CD4-positive, CD25-positive, alpha-beta regulatory T cell (primary cell): Measurements from ENCODE around the gene TBATA. TPM values are rescaled to one million over a fixed set of nuclear protein-coding genes. Genes with fewer than 3 reads are reported as not detected.

ENCODE experiments used
- ATAC-seq, 2 donors: fragments of 150-1000 bp; cut with Tn5 transposase; one replicate each; pipeline ENCODE4 v1.10.0; 2021; ENCODE audit warnings: low read depth in 2 of 2, moderate number of reproducible peaks in 2 of 2, moderate library complexity in 1 of 2
- DNase-seq, 3 donors: peaks; one replicate each; pipeline versions ENCODE4 v3.0.0 to v3.0.0-alpha.2; 2012 to 2022; ENCODE audit warnings: mixed read lengths in 1 of 3
- H3K27ac ChIP-seq: one replicate; pipeline ENCODE4 v1.7.0; 2013; ENCODE audit warnings: mild to moderate bottlenecking, low read length; ENCODE audit not compliant: insufficient read depth, poor library complexity, severe bottlenecking
- H3K27me3 ChIP-seq: one replicate; pipeline ENCODE4 v1.7.0; 2013; ENCODE audit warnings: low read length; ENCODE audit not compliant: control insufficient read depth, insufficient read depth
- H3K36me3 ChIP-seq: one replicate; pipeline ENCODE4 v1.7.0; 2013; ENCODE audit warnings: mild to moderate bottlenecking, low read length, moderate library complexity; ENCODE audit not compliant: control insufficient read depth, insufficient read depth
- H3K4me1 ChIP-seq: 2 replicates; pipeline ENCODE4 v1.7.0; 2013; ENCODE audit warnings: mild to moderate bottlenecking, low read length; ENCODE audit not compliant: insufficient read depth, control insufficient read depth, poor library complexity, severe bottlenecking
- H3K4me3 ChIP-seq: one replicate; pipeline ENCODE4 v1.7.0; 2013; ENCODE audit warnings: low read depth, mild to moderate bottlenecking, low read length, moderate library complexity
- H3K9me3 ChIP-seq, 2 experiments: 1 replicate in 1 of 2; 2 replicates in 1 of 2; pipeline ENCODE4 v1.7.0; 2013; ENCODE audit warnings: low read length in 2 of 2, mild to moderate bottlenecking in 1 of 2, moderate library complexity in 1 of 2; ENCODE audit not compliant: control insufficient read depth in 2 of 2
- H3K27ac Mint-ChIP-seq, 3 donors: one replicate each; pipeline ENCODE4 v1.8.0; 2020 to 2022; ENCODE audit warnings: mild to moderate bottlenecking in 3 of 3, mixed read lengths in 3 of 3, moderate library complexity in 2 of 3
- H3K27me3 Mint-ChIP-seq: one replicate; pipeline ENCODE4 v1.8.0; 2022; ENCODE audit warnings: mild to moderate bottlenecking, mixed read lengths
- H3K36me3 Mint-ChIP-seq: one replicate; pipeline ENCODE4 v1.8.0; 2020; ENCODE audit warnings: mixed read lengths
- H3K4me1 Mint-ChIP-seq, 4 donors: one replicate each; pipeline ENCODE4 v1.8.0; 2020 to 2022; ENCODE audit warnings: mixed read lengths in 4 of 4, mild to moderate bottlenecking in 1 of 4
- H3K4me3 Mint-ChIP-seq, 4 donors: one replicate each; pipeline ENCODE4 v1.8.0; 2020 to 2022; ENCODE audit warnings: mild to moderate bottlenecking in 4 of 4, mixed read lengths in 4 of 4, moderate library complexity in 3 of 4
- H3K9me3 Mint-ChIP-seq, 7 donors: one replicate each; pipeline ENCODE4 v1.8.0; 2020 to 2022; ENCODE audit warnings: mixed read lengths in 7 of 7, mild to moderate bottlenecking in 3 of 7, moderate library complexity in 2 of 7
- polyA plus RNA-seq, 4 donors: library from polyadenylated mRNA; unstranded; fragments of 300-500 nt; fragmentation: Illumina TruSeq; gene quantifications; one replicate each; pipeline ENCODE4 v1.2.3, GENCODE V29; 2021
- total RNA-seq: library from RNA; stranded (reverse); gene quantifications from one replicate; pipeline ENCODE4 v1.2.3, GENCODE V29; 2022

The TBATA gene
- total and polyA plus RNA-seq, 5 donors from 2014 or later: not detected

DNA sequence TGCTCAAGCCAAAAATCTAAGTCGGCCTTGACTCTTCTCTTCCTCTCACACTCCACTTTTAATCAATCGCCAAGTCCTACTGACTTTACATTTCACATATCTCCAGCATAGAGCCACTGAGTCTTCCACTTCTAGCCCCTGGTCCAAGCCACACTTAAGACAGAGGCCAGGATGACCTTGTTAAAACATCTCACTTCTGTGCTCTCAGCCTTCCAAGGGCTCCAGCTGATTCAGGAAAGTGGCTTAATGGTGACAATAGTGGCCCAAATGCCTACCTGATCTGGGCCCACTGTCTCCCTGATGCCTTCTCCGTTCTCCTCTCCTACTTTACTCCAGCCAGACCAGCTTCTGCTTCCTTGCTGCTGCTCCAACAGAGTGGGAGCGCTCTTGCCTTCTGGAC is 4.4 kb downstream of the TBATA start:
- ATAC-seq: no peak
- Histone ChIP-seq H3K9me3 (no peaks in the 10 kb centered on the region), H3K27ac (no peak overlapping the region), H3K4me3 (no peak overlapping the region), H3K4me1 (no peaks in the 10 kb centered on the region), H3K36me3 (no peaks in the 10 kb centered on the region), H3K27me3 (no peaks in the 10 kb centered on the region)
- Mint-ChIP-seq H3K4me1 (no peaks in the 10 kb centered on the region), H3K9me3 (no peaks in the 10 kb centered on the region), H3K36me3 (no peaks in the 10 kb centered on the region), H3K4me3 (no peak overlapping the region), H3K27me3 (peaks cover 31% of the 10 kb centered on the region), H3K27ac (no peak overlapping the region)
- no peak for DNase-seq

DNA sequence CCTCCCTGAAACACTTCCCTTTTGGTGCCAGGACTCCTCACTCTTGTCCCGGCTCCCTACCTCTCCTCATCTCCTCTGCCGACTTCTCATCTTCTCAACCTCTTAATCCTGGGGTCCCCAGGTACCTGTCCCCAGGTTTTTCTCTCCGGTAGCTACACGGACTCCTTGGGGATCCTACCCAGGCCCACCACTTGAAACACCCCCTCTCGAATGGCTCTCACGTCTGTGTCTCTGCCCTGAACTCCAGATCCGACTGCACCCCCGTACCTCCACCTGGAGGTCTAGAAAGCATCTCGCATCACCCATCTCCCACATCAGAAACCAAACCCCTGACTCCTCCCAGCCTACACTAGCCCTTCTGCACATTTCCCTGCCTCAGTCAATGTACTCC is 4.8 kb downstream of the TBATA start:
- peaks cover 30% of the 10 kb centered on the region for H3K27me3 Mint-ChIP-seq
- no peaks in the 10 kb centered on the region for H3K9me3 ChIP-seq
- no peak overlapping the region for H3K4me3 ChIP-seq
- H3K9me3 Mint-ChIP-seq: no peaks in the 10 kb centered on the region
- no peaks in the 10 kb centered on the region for H3K4me1 Mint-ChIP-seq
- H3K27me3 ChIP-seq: no peaks in the 10 kb centered on the region
- no peak overlapping the region for H3K27ac Mint-ChIP-seq
- no peak for ATAC-seq
- H3K27ac ChIP-seq: no peak overlapping the region
- no peaks in the 10 kb centered on the region for H3K36me3 ChIP-seq
- no peak overlapping the region for H3K4me3 Mint-ChIP-seq
- no peaks in the 10 kb centered on the region for H3K4me1 ChIP-seq
- H3K36me3 Mint-ChIP-seq: no peaks in the 10 kb centered on the region
- DNase-seq: no peak

DNA sequence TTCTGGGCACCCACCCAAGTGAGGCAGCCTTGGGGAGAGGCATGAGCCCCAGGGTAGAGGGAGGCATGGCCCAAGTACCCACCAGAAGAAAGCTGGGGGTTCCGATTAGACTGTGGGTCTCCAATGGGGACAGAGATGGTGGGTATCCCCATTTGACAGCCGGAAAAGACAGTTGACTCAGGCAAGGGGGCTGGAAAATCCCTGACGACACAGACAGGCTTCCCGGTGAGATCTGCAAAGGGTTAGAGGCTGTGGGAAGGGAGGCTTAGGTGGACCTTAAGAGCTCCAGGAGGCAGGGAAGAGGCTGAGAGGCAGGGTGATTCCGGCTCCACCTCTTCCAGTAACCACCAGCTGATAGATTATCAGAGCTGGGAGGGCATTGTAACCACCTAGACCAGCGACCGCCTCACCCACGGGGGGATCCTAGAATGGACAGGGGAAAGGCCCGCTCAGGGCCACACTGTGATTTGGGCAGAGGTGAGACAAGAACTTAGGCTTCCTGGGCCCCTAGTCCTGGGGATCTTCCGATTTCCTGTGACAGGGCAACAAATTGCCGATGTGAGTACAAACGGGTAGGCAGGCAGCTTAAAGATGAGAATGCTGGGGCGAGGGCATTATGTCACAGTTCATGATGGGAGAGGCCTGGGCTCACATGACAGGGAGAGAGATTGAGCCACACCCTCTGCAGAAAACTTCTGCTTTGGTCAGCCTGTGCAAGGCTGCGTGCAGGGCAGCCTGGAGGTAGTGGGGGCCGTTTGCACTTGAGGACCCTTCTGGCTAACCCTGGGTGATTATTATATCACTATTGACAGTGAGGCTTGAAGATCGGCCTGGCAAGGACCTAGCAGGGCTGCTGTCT is 5.4 kb downstream of the TBATA start:
- no peak for DNase-seq
- H3K4me1 Mint-ChIP-seq: no peaks in the 10 kb centered on the region
- H3K4me3 ChIP-seq: no peak overlapping the region
- H3K36me3 ChIP-seq: no peaks in the 10 kb centered on the region
- H3K9me3 Mint-ChIP-seq: no peaks in the 10 kb centered on the region
- H3K9me3 ChIP-seq: no peaks in the 10 kb centered on the region
- no peak overlapping the region for H3K4me3 Mint-ChIP-seq
- H3K27me3 Mint-ChIP-seq: peaks cover 30% of the 10 kb centered on the region
- no peaks in the 10 kb centered on the region for H3K27me3 ChIP-seq
- H3K27ac Mint-ChIP-seq: peak overlapping the region in 2 of 3 donors; percentile 52 to 65
- no peak overlapping the region for H3K27ac ChIP-seq
- H3K36me3 Mint-ChIP-seq: no peaks in the 10 kb centered on the region
- ATAC-seq: no peak
- H3K4me1 ChIP-seq: no peaks in the 10 kb centered on the region

GRCh38 chr10:70779088-70779487 is 6.1 kb downstream of the TBATA start:
- Mint-ChIP-seq H3K36me3 (no peaks in the 10 kb centered on the region), H3K27ac (no peak overlapping the region), H3K27me3 (peaks cover 24% of the 10 kb centered on the region), H3K4me1 (no peaks in the 10 kb centered on the region), H3K9me3 (no peaks in the 10 kb centered on the region), H3K4me3 (no peak overlapping the region)
- Histone ChIP-seq H3K9me3 (no peaks in the 10 kb centered on the region), H3K4me3 (no peak overlapping the region), H3K4me1 (no peaks in the 10 kb centered on the region), H3K27me3 (no peaks in the 10 kb centered on the region), H3K36me3 (no peaks in the 10 kb centered on the region), H3K27ac (no peak overlapping the region)
- ATAC-seq (no peak), DNase-seq (no peak)

- H3K4me3 ChIP-seq: no peak overlapping the region
- Mint-ChIP-seq H3K27me3 (peaks cover 23% of the 10 kb centered on the region), H3K36me3 (no peaks in the 10 kb centered on the region), H3K9me3 (no peaks in the 10 kb centered on the region), H3K4me1 (no peaks in the 10 kb centered on the region), H3K4me3 (no peak overlapping the region), H3K27ac (peak overlapping the region in 1 of 3 donors; percentile 49)
- H3K4me1 ChIP-seq: no peaks in the 10 kb centered on the region
- ATAC-seq (no peak), DNase-seq (no peak)
- no peaks in the 10 kb centered on the region for H3K27me3 ChIP-seq
- H3K27ac ChIP-seq: no peak overlapping the region
- H3K36me3 ChIP-seq: no peaks in the 10 kb centered on the region
- H3K9me3 ChIP-seq: no peaks in the 10 kb centered on the region
Measured at GRCh38 chr10:70778267-70778924, 6.8 kb downstream of the TBATA start.

DNA sequence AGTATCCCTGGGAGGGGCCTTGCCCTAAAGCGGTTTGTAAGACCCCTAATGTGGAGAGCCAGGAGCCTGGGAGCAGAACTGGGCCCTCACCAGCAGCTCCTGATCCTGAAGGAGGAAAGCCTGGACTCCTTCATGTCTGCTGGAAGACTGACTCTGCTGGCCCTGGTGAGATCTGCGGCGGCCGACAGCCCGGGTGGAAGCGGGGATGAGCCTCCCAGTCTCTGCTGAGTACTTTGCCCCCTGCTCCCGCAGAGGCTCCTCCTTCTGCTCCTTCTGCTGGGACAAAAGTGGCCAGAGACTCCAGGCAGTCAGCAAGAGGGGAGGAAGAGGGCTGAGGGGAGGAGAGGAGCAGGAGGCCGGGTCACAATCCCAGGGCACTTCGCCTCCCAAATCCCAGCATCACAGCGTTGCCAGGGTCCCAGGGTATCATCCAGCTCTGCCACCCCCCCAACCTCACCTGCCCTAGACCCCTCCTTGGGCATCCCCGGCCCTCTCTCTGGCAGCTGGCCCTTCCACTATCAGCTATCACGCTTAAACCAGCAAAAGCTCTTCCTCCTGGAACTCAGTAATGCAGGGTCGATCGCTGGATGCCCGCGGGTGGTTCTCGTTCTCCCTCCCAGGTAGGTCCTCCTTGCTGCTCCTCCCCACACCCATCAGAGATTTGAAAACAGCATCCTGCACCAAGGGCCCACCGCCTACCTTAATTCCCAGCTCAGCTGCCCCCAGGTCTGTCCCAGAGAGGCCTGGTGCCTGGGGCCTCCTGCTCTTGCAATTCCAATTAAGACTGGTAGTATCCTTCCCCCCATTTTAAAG is 7.9 kb downstream of the TBATA start:
- Histone ChIP-seq H3K4me3 (no peak overlapping the region), H3K4me1 (no peaks in the 10 kb centered on the region), H3K36me3 (no peaks in the 10 kb centered on the region), H3K27ac (no peak overlapping the region), H3K9me3 (no peaks in the 10 kb centered on the region), H3K27me3 (no peaks in the 10 kb centered on the region)
- Mint-ChIP-seq H3K4me1 (no peaks in the 10 kb centered on the region), H3K27ac (peak overlapping the region in 1 of 3 donors; percentile 49), H3K36me3 (no peaks in the 10 kb centered on the region), H3K4me3 (no peak overlapping the region), H3K9me3 (no peaks in the 10 kb centered on the region), H3K27me3 (peaks cover 14% of the 10 kb centered on the region)
- DNase-seq (no peak), ATAC-seq (no peak)

- no peak overlapping the region for H3K4me3 Mint-ChIP-seq
- no peaks in the 10 kb centered on the region for H3K36me3 Mint-ChIP-seq
- Histone ChIP-seq H3K27me3 (no peaks in the 10 kb centered on the region), H3K27ac (no peak overlapping the region), H3K4me3 (no peak overlapping the region), H3K36me3 (no peaks in the 10 kb centered on the region), H3K9me3 (no peaks in the 10 kb centered on the region), H3K4me1 (no peaks in the 10 kb centered on the region)
- H3K9me3 Mint-ChIP-seq: no peaks in the 10 kb centered on the region
- DNase-seq: no peak
- no peak overlapping the region for H3K27ac Mint-ChIP-seq
- H3K27me3 Mint-ChIP-seq: peaks cover 11% of the 10 kb centered on the region
- no peaks in the 10 kb centered on the region for H3K4me1 Mint-ChIP-seq
- ATAC-seq: no peak
Measured at GRCh38 chr10:70776455-70777005, 8.6 kb downstream of the TBATA start.
